Stimulated activated CD8-positive, alpha-beta memory T cell treated with anti-CD3 and anti-CD28 coated beads, Interleukin-2, amount 100 ng/mL, for 1 hour (primary cell): Measurements from ENCODE around the gene CTPS1.

Source experiments
- DNase-seq, 2 donors: peaks; one replicate each; pipeline ENCODE4 v3.0.0-alpha.2; 2020; ENCODE audit warnings: low read depth in 2 of 2

CTPS1 gene

GRCh38 chr1:40966417-40966816 is 13.1 kb upstream of the CTPS1 start:
- no peak for DNase-seq

GRCh38 chr1:40969445-40969844 is 10.1 kb upstream of the CTPS1 start:
- DNase-seq, result no peak

GRCh38 chr1:40971966-40972365 is 7.5 kb upstream of the CTPS1 start:
- no peak for DNase-seq

- DNase-seq, result no peak
These were observed 5.6 kb upstream of the CTPS1 start for GRCh38 chr1:40973912-40974311.

- no peak for DNase-seq
These were observed 4.6 kb upstream of the CTPS1 start for GRCh38 chr1:40974945-40975344.

- no peak for DNase-seq
These were observed 2.4 kb upstream of the CTPS1 start for GRCh38 chr1:40976952-40977690.

- DNase-seq, result no peak
These were observed 1.8 kb upstream of the CTPS1 start for GRCh38 chr1:40977716-40978115.

- no peak for DNase-seq
These were observed 633 bp upstream of the CTPS1 start for GRCh38 chr1:40978886-40979240.

- no peak for DNase-seq
These were observed 564 bp downstream of the CTPS1 start for GRCh38 chr1:40980068-40980452.

- DNase-seq, result peak; percentile 13 to 22
These were observed 1.1 kb downstream of the CTPS1 start for GRCh38 chr1:40980453-40981121.

- no peak for DNase-seq
These were observed 2.4 kb downstream of the CTPS1 start for GRCh38 chr1:40981691-40982448.

- DNase-seq, result no peak
These were observed 3.2 kb downstream of the CTPS1 start for GRCh38 chr1:40982721-40983120.

GRCh38 chr1:40983286-40983685 is 3.8 kb downstream of the CTPS1 start:
- no peak for DNase-seq

GRCh38 chr1:40984066-40984465 is 4.6 kb downstream of the CTPS1 start:
- DNase-seq, result no peak

- DNase-seq, result no peak
These were observed 5.0 kb downstream of the CTPS1 start for GRCh38 chr1:40984531-40984930.

GRCh38 chr1:40985161-40985560 is 5.7 kb downstream of the CTPS1 start:
- no peak for DNase-seq

- no peak for DNase-seq
These were observed 6.4 kb downstream of the CTPS1 start for GRCh38 chr1:40985875-40986274.

- no peak for DNase-seq
These were observed 6.9 kb downstream of the CTPS1 start for GRCh38 chr1:40986328-40986783.

GRCh38 chr1:40986956-40987355 is 7.5 kb downstream of the CTPS1 start:
- DNase-seq, result no peak

- DNase-seq, result no peak
These were observed 8.2 kb downstream of the CTPS1 start for GRCh38 chr1:40987439-40988276.

GRCh38 chr1:40988280-40988679 is 8.8 kb downstream of the CTPS1 start:
- DNase-seq, result no peak

- DNase-seq, result no peak
These were observed 9.6 kb downstream of the CTPS1 start for GRCh38 chr1:40989066-40989465.
